ENCODE results near the gene PRB2.

- TF ChIP-seq CTCF (IDR thresholded peaks at IDR 0.05): no peak
- no peak for TF ChIP-seq POLR2A (IDR thresholded peaks at IDR 0.05)
Measured at GRCh38 chr12:11397366-11397765, 2.0 kb upstream of the PRB2 start.
